Left ventricle myocardium superior (tissue), 1 donor: ENCODE data around the gene SHISA2. TPM values are rescaled to one million over a fixed set of nuclear protein-coding genes. Genes with fewer than 3 reads are reported as not detected.

ENCODE experiments used
- ATAC-seq: fragments of 200-7000 bp; cut with Tn5 transposase; one replicate; pipeline ENCODE4 v1.9.1; 2020; ENCODE audit warnings: mild to moderate bottlenecking, moderate library complexity
- DNase-seq: peaks from one replicate; pipeline ENCODE4 v3.0.0-alpha.2; 2020
- intact Hi-C: fragments of 100-400 bp; cut with micrococcal nuclease; formaldehyde crosslinking; loops from one replicate; pipeline ENCODE4 v1.11.0; 2022
- total RNA-seq: library from RNA; stranded (reverse); fragmentation: NEBNext Ultra II Directional; extraction: Animal tissue kit (Norgen Biotek cat#: 25700); gene quantifications from one replicate; pipeline ENCODE4 v1.2.1, GENCODE V29; 2021
- donor health status: DM: no; HTN: yes; CAD: no; lungs with severe emphysema.

SHISA2 gene
- total RNA-seq, 1 donor from 2014 or later: 0.07 TPM

DNA sequence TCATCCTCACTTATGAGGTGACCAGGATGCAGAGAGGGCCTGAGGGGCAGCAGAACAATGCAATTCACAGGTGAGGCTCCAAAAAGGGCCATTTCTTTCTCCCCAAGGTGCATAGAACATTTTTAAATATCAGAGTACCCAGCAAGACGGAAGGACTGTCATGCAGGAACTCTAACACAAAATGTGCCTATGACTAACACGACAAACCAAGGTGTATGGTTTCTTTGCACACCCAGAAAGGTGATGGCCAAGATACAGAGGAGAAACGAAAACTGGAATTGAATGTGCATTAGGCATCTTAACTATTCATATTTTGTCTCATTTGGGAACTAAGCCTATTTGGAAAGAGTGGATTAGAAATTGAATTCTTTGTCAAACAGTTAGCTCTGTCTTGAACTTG lies 29.9 kb downstream of the SHISA2 start:
- ATAC-seq: no peak
- no peak for DNase-seq
- intact Hi-C loops: no loop called here

DNA sequence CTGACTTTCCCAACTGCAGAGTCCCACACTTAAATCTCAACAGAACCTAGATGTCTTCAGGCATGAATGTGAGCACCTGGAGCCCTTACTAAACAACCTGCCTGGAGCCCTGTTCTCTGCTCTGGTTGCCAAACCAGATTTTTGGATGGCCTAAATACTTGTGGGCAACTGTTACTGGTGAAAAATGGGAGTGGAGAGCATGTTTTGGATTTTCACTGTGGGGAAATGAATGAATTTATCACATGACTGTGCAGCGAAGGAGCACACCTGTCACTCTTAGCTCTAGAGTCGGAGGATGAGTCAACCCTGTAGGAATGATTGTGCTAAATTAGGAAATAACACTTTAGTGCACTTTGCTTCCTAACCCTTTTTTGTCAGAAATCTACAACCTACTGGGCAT lies 30.3 kb downstream of the SHISA2 start:
- DNase-seq (no peak), ATAC-seq (no peak)
- intact Hi-C loops: no loop called here

GRCh38 chr13:26020891-26021290 lies 30.9 kb downstream of the SHISA2 start:
- ATAC-seq: no peak
- intact Hi-C loops: no loop called here

DNA sequence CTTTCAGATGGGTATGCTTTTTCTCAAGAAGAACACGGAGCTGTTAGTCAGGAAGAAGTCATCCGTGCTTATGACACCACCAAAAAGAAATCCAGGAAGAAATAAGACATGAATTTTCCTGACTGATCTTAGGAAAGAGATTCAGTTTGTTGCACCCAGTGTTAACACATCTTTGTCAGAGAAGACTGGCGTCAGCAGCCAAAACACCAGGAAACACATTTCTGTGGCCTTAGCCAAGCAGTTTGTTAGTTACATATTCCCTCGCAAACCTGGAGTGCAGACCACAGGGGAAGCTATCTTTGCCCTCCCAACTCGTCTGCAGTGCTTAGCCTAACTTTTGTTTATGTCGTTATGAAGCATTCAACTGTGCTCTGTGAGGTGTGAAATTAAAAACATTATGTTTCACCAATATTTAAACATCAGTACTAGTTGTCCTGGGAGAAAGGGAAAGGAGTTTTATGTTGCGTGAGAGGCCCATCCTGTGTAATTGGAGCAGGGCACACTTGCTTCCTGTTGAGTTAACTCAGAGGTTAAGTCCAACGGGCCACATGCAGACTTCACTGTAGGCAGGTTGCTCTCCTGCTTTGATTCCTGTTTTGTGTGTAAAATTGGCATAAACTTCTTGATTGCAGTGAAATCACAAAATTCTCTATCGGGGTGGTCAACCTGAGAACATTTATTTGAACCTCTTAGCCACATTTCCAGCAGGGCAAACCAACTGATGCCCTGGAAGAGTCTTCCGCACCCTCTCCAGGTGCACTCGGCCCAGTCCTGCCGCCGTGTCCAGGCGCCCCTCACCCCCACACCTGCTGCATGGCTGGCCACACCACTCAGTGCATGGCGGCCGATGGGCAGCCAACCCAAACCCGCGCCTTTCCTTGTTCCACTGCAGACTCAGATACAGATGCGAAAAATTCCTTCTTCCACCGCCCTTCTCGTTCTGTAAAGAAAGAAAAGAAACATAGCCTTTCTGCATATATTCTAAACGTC lies 31.6 kb downstream of the SHISA2 start:
- no peak for ATAC-seq

More at GRCh38 chr13:26020891-26021290, 30.9 kb downstream of the SHISA2 start:
- DNase-seq: no peak

DNA sequence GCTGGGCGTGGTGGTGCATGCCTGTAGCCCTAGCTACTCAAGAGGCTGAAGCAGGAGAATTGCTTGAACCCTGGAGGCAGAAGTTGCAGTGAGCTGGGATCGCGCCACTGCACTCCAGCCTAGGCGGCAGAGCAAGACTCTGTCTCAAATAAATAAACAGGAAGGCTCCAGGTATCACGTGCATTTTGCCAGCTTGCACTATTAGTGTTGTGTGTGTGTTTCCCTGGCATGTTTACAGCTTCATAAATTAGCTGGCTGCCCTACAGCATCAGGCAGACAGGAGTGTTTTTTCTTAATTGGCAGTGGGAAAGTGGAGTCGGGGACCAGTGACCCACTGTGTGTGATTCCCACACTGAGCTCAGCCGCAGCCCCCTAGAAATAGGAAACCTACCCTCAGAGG lies 32.6 kb downstream of the SHISA2 start:
- ATAC-seq (no peak), DNase-seq (no peak)
- intact Hi-C loops: no loop called here

More for the DNA sequence above, 31.6 kb downstream of the SHISA2 start:
- intact Hi-C loops: no loop called here
- no peak for DNase-seq

- ATAC-seq: no peak
- no peak for DNase-seq
- intact Hi-C loops: no loop called here
Measured at GRCh38 chr13:26017932-26018665, 33.7 kb downstream of the SHISA2 start.

DNA sequence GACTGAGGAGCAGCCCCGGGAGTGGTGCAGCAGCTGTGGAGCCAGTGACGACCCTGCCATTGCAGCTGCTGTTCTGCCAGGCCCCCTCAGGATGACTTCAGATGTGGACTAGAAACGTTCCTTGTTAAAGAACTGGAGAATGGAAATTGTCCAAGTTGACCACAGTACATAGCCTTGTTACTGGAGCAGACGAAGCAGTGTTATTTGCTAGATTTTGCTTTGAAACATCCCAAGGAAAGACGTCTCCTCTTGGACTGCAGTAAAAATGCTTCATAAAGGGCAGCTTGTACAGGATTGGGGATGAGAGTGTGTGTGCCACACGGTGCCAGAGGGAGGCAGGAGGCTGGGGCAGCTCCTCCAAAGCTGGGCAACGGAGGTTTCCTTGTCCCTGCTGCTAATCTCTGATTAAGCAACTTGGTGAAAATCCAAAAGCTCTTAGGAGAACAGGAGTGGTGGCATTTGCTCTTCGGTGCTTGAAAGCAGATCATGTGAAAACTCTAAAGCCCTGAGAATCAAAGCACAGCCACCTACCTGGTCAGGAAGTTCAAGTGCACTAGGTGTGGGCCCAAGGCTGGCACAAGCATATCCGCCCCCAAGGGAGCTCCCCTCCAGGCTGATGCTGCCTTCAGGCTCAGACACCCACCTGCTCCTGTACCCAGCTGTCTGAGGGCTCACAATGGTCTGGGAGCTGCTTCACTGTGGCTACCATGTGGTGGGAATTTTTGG lies 34.5 kb downstream of the SHISA2 start:
- DNase-seq (no peak), ATAC-seq (peak; percentile 78)
- intact Hi-C loops: no loop called here

DNA sequence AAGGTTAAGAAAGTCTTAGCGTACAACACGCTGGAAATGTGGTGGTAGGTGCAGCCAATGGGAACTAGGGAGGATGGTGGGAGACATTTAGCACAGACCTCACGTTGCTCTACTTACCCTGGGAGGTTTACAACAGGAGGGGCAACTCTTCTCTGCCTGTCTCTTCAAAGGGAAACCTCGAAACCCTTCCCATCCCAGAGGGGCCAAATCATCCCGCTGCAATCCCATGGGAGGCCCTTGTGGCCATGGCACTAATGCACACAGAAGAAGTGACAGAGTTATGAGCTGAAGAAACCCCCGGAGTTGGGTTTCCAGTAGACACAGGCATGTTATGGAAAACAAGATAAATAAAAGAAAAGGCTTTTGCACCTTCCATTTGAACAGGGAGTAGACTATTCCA lies 35.6 kb downstream of the SHISA2 start:
- DNase-seq (no peak), ATAC-seq (no peak)
- intact Hi-C loops: no loop called here

- intact Hi-C loops: no loop called here
- no peak for ATAC-seq
- no peak for DNase-seq
Measured at GRCh38 chr13:26015271-26016125, 36.3 kb downstream of the SHISA2 start.

DNA sequence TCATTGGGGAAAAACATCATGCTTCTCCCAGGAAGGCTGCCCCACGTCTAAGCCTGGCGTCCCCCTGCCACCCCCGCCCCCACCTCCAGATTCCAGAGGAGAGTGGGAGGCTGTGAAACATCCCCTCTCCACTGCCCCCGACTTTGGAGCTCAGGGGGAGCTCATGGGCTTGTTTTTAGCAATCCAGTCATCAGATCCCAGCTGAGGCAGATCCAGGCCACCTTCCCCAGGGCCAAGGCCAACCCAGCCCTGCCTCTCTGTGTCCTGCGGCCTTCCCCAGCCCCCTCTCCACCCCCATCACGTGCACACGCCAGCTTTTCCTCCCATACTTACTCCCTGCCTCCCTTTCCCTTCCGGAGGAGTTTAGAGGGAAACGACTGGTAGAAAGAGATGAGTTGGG lies 38.8 kb downstream of the SHISA2 start:
- no peak for ATAC-seq
- no peak for DNase-seq
- intact Hi-C loops: no loop called here

DNA sequence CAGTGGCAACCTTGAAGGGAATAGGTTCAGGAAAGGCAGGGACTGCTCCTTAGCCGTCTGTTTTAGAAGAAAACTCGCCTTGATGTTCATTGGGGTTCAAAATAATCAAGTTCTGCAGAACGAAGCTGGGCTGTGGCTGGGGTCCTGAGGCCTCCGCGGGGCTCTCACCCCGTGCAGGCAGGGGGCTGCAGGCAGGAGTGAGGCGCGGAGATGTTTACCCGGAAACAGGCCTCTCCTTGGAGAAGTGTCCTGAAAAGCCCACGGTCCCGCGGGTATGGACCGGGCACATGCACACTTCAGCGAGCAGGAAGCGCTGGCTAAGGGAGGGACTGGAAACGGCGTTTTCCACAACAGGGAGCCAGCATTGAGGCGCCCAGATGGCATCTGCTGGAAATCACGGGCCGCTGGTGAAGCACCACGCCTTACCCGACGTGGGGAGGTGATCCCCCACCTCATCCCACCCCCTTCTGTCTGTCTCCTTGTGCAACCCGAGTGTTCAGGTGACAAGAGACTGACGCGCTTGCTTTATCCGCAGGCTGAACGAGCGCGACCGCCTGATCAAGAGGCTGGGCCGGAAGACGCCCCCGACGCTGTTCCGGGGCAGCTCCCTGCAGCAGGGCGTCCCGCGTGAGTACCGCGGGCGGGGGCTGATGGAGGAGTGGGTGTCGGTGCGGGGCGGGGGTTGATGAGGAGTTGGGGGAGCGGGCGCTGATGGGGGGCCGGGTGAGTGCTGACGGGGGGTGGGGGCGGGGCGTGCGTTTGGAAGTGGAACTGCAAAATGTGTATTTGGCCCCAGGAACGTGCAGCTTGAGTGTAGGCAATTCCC lies 39.6 kb downstream of the SHISA2 start:
- DNase-seq (peak; percentile 31), ATAC-seq (peak; percentile 59)
- intact Hi-C loops: no loop called here

- intact Hi-C loops: no loop called here
- ATAC-seq (no peak), DNase-seq (no peak)
Measured at GRCh38 chr13:26011208-26011573, 40.6 kb downstream of the SHISA2 start.

GRCh38 chr13:26010487-26011207 lies 41.2 kb downstream of the SHISA2 start:
- ATAC-seq: no peak
- intact Hi-C loops: no loop called here
- no peak for DNase-seq

GRCh38 chr13:26007261-26008125 lies 44.3 kb downstream of the SHISA2 start:
- ATAC-seq (no peak), DNase-seq (no peak)

More at GRCh38 chr13:26007261-26008125, 44.3 kb downstream of the SHISA2 start:
- intact Hi-C loops: no loop called here
